HepG2 (cell line): ENCODE data around the gene MYO18B. TPM values are rescaled to one million over a fixed set of nuclear protein-coding genes. Genes with fewer than 3 reads are reported as not detected.

Source experiments
- ATAC-seq: fragments of 200-7000 bp; cut with Tn5 transposase; 3 replicates; pipeline ENCODE4 v1.9.1; 2020; ENCODE audit warnings: mild to moderate bottlenecking, moderate library complexity
- BruUV-seq: library from RNA; stranded (reverse); fragments of 400-500 nt; replicated peaks from 2 replicates; lab custom pipeline; 2021; lab: Mats Ljungman, UMichigan
- CTCF ChIA-PET: fragments of 300-600 bp; formaldehyde crosslinking; extraction: SDS; loops from one replicate; lab custom pipeline; 2021; ENCODE audit warnings: low total read pairs, inconsistent platforms, low intra/inter-chr PET ratio; lab: Yijun Ruan, JAX
- POLR2A ChIA-PET: fragments of 350-600 bp; sonication (Branson Sonifier 250); formaldehyde crosslinking; loops from one replicate; lab custom pipeline; 2020; ENCODE audit warnings: antibody characterized with exemption, inconsistent platforms; lab: Yijun Ruan, JAX
- DNase-seq: peaks from one replicate; pipeline ENCODE4 v3.0.0-alpha.2; 2015; ENCODE audit warnings: low spot score
- FAIRE-seq: peaks from 3 replicates; lab custom pipeline; 2011; peaks lifted over from hg19 to GRCh38; lab: Jason Lieb, UNC
- H2AFZ ChIP-seq: one replicate; pipeline ENCODE4 v1.6.1; 2011; ENCODE audit warnings: low read length, inconsistent platforms
- H3K27ac ChIP-seq: fragments of 300-600 bp; 3 replicates; pipeline ENCODE4 v1.8.0; 2011; ENCODE audit warnings: mixed run types, mild to moderate bottlenecking, mixed read lengths, low read length, inconsistent platforms; ENCODE audit not compliant: insufficient read depth; ENCODE audit errors: extremely low read length
- H3K27me3 ChIP-seq, 2 experiments: fragments of 200-600 bp in 1 of 2; 2 replicates in 1 of 2; 3 replicates in 1 of 2; pipeline versions ENCODE4 v1.6.0 to v1.8.0; 2011; ENCODE audit warnings: low read length in 2 of 2, mild to moderate bottlenecking in 2 of 2, moderate library complexity in 2 of 2, inconsistent platforms in 1 of 2; ENCODE audit not compliant: insufficient read depth in 2 of 2, control insufficient read depth in 1 of 2
- H3K36me3 ChIP-seq, 2 experiments: fragments of 200-600 bp in 1 of 2; replicated peaks in 1 of 2; 2 replicates in 1 of 2; 3 replicates in 1 of 2; pipeline versions ENCODE4 v1.5.1 to v1.8.0; 2011; ENCODE audit warnings: low read length in 2 of 2, inconsistent platforms in 1 of 2; ENCODE audit not compliant: insufficient read depth in 2 of 2, control insufficient read depth in 1 of 2
- H3K4me1 ChIP-seq: 2 replicates; pipeline ENCODE4 v1.5.1; 2012; ENCODE audit warnings: low read length, inconsistent platforms; ENCODE audit not compliant: insufficient read depth
- H3K4me2 ChIP-seq: 2 replicates; pipeline ENCODE4 v1.6.0; 2011; ENCODE audit warnings: low read depth, low read length, inconsistent platforms
- H3K4me3 ChIP-seq, 3 experiments: fragments of 200-600 bp in 1 of 3; sonication (generic), shearing (Covaris generic) in 1 of 3; replicated peaks in 1 of 3; 2 replicates each; pipeline ENCODE4 v1.5.1; 2011 to 2016; ENCODE audit warnings: low read length in 3 of 3, inconsistent platforms in 2 of 3, low read depth in 2 of 3, mild to moderate bottlenecking in 2 of 3, control low read depth in 1 of 3, mixed read lengths in 1 of 3; ENCODE audit not compliant: insufficient read depth in 1 of 3
- H3K79me2 ChIP-seq: one replicate; pipeline ENCODE4 v1.6.1; 2011; ENCODE audit warnings: low read length, inconsistent platforms; ENCODE audit not compliant: insufficient read depth
- H3K9ac ChIP-seq: 2 replicates; pipeline ENCODE4 v1.6.0; 2011; ENCODE audit warnings: mild to moderate bottlenecking, low read depth, low read length, inconsistent platforms; ENCODE audit not compliant: insufficient read depth
- H3K9me3 ChIP-seq: 2 replicates; pipeline ENCODE4 v1.5.1; 2012; ENCODE audit warnings: mild to moderate bottlenecking, low read length
- H4K20me1 ChIP-seq: 2 replicates; pipeline ENCODE4 v1.6.0; 2011; ENCODE audit warnings: inconsistent platforms, mild to moderate bottlenecking, low read length, moderate library complexity; ENCODE audit not compliant: insufficient read depth
- ARID3A ChIP-seq: IDR thresholded peaks from 2 replicates; pipeline ENCODE4 v1.6.1; 2012; ENCODE audit warnings: low read depth, low read length, improper control_type of control experiment
- JARID2 ChIP-seq: sonication (generic); formaldehyde crosslinking; IDR thresholded peaks from 2 replicates; pipeline ENCODE4 v1.8.1; 2023; ENCODE audit warnings: missing genetic modification reagents, inconsistent platforms; ENCODE audit not compliant: insufficient replicate concordance
- KIAA2018 ChIP-seq: sonication (generic); formaldehyde crosslinking; IDR thresholded peaks from 2 replicates; pipeline ENCODE4 v1.5.0; 2020; ENCODE audit warnings: mild to moderate bottlenecking, missing genetic modification reagents, borderline replicate concordance
- LRRFIP1 ChIP-seq: sonication (generic); formaldehyde crosslinking; conservative IDR thresholded peaks from 2 replicates; pipeline ENCODE4 v1.4.0; 2020; ENCODE audit warnings: missing genetic modification reagents
- NR3C1 ChIP-seq: sonication (generic); formaldehyde crosslinking; IDR thresholded peaks from 2 replicates; pipeline ENCODE4 v1.4.0; 2020; ENCODE audit warnings: missing genetic modification reagents
- TFDP2 ChIP-seq: sonication (generic); formaldehyde crosslinking; IDR thresholded peaks from 2 replicates; pipeline ENCODE4 v1.4.0; 2020; ENCODE audit warnings: missing genetic modification reagents
- ZBTB8A ChIP-seq: sonication (generic); formaldehyde crosslinking; IDR thresholded peaks from 2 replicates; pipeline ENCODE4 v1.4.0; 2020; ENCODE audit warnings: mild to moderate bottlenecking, low read depth, missing genetic modification reagents, borderline replicate concordance
- ZKSCAN5 ChIP-seq: sonication (generic); formaldehyde crosslinking; IDR thresholded peaks from 2 replicates; pipeline ENCODE4 v1.5.1; 2020; ENCODE audit warnings: mild to moderate bottlenecking, missing genetic modification reagents
- ZNF460 ChIP-seq: sonication (generic); formaldehyde crosslinking; IDR thresholded peaks from 2 replicates; pipeline ENCODE4 v1.5.1; 2020; ENCODE audit warnings: missing genetic modification reagents, mild to moderate bottlenecking, borderline replicate concordance
- ZNF678 ChIP-seq: sonication (generic); formaldehyde crosslinking; IDR thresholded peaks from 2 replicates; pipeline ENCODE4 v1.4.0; 2020; ENCODE audit warnings: mild to moderate bottlenecking, missing genetic modification reagents
- ZSCAN12 ChIP-seq: sonication (generic); formaldehyde crosslinking; IDR thresholded peaks from 2 replicates; pipeline ENCODE4 v1.9.0; 2021; ENCODE audit warnings: mild to moderate bottlenecking, missing genetic modification reagents
- WGBS: methylation state at CpG from one replicate; pipeline ENCODE4 v1.1.6; 2017; ENCODE audit warnings: low lambda C conversion rate; 5-methylcytosine and 5-hydroxymethylcytosine counted together
- in situ Hi-C: cut with HindIII; loops from 2 replicates; pipeline ENCODE4 v1.10.0; 2017; ENCODE audit warnings: low pct_unique_long_range_greater_than_20kb; ENCODE audit not compliant: extremely low pct_ligation_motif_present
- intact Hi-C: fragments of 100-400 bp; cut with micrococcal nuclease; formaldehyde crosslinking; loops from one replicate; pipeline ENCODE4 v1.10.0; 2022; ENCODE audit not compliant: unreplicated experiment
- polyA plus RNA-seq, 8 experiments: library from polyadenylated mRNA; depleted of rRNA in 3 of 8; stranded (reverse) in 7 of 8; unstranded in 1 of 8; fragments of >200 nt; fragmentation: Illumina TruSeq in 4 of 8; extraction: Trizol in 4 of 8; gene quantifications; 2 replicates each; pipeline versions ENCODE4 v1.2.1 to v1.2.3, GENCODE V29; 2011 to 2016; ENCODE audit warnings: low read depth in 4 of 8, missing spikeins in 1 of 8, mixed read lengths in 1 of 8; ENCODE audit not compliant: insufficient read depth in 1 of 8
- total RNA-seq, 5 experiments: library from RNA; depleted of rRNA; stranded (reverse); fragments of >200 nt; fragmentation: Illumina TruSeq; extraction: Trizol; gene quantifications; 2 replicates each; pipeline ENCODE4 v1.2.3, GENCODE V29; 2016; ENCODE audit warnings: low read depth in 1 of 5

MYO18B gene
- total and polyA plus RNA-seq, 2 of the 13 experiments (the other 11 are each of a cell fraction or from before 2014, with no cell fraction given), result 0.01 TPM; not detected in 1

GRCh38 chr22:25802018-25802417 lies 60.0 kb downstream of the MYO18B start:
- intact Hi-C loops, result no loop called here
- Histone ChIP-seq H3K4me1 (no peaks in the 10 kb centered on the region), H3K27me3 (peaks cover 5 to 23% of the 10 kb centered on the region in 2 experiments; a peak in 4 of 5 replicates), H2AFZ (no peak overlapping the region), H3K27ac (no peak overlapping the region), H3K79me2 (no peaks in the 10 kb centered on the region), H3K36me3 (no peaks in the 10 kb centered on the region), H4K20me1 (no peaks in the 10 kb centered on the region), H3K4me3 (no peak overlapping the region), H3K9ac (no peak overlapping the region), H3K9me3 (no peaks in the 10 kb centered on the region), H3K4me2 (no peak overlapping the region)
- in situ Hi-C loops, result no loop called here
- CTCF ChIA-PET, result no interaction called here
- ATAC-seq (no peak), DNase-seq (no peak), FAIRE-seq (no peak)
- WGBS, result 0% methylated on average over 2 of the region's 2 CpGs
- BruUV-seq, result no TSS peak
- POLR2A ChIA-PET, result no interaction called here
- TF ChIP-seq LRRFIP1 (CRISPR knock-in tag) (no peak), ARID3A (no peak), TFDP2 (no peak), ZKSCAN5 (CRISPR knock-in tag) (no peak), KIAA2018 (CRISPR knock-in tag) (no peak), NR3C1 (CRISPR knock-in tag) (no peak), ZSCAN12 (no peak), ZNF678 (CRISPR knock-in tag) (no peak), ZNF460 (CRISPR knock-in tag) (no peak), ZBTB8A (CRISPR knock-in tag) (no peak), JARID2 (no peak)
